ENCODE data around the gene MYO16.

Gene MYO16

GRCh38 chr13:108629181-108629752, at the start of gene MYO16:
TSS of gene MYO16 (plus strand) at chr13:108629611. CDS start at chr13:108629845, 234 bp downstream.
- DNase-seq (ENCODE audit: low spot score): no peak

DNA sequence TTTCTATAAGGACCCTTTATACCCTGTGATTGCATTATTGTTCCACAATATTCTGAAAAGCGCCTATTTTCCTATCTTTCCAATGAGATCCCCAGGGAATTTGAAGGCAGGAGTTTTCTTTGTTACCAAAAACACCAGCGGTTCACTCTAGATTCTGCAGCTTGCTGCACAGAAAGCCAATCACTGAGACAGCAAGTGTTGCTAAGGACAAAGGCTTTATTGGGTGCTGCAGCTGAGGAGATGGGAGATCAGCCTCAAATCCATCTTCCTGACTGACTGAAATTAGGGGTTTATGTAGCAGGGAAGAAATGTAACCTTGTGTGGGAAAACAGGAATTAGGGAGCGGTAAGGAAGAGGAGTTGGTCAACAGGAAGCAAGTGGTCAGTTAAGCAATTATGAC, 42.6 kb upstream of the MYO16 start:
- DNase-seq (ENCODE audit: low spot score): no peak

DNA sequence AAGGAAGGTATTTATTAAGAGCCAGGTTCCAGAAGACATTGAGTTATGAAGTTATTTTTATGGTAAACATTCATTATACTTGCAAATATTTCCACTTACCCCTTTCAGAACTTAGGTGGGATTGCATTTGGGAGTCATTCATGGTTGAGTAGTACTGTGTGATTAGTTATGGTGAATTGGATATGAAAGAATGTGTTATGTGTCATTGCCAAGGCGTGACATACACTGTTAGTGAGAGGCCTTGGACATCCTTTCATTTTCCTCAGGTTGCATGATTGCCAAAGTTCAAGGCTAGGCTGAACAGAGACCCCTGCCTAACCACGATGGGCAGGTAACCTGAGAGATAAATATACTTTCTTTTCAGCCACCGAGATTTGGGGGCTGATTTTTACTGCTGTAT, 40.9 kb upstream of the MYO16 start:
- DNase-seq (ENCODE audit: low spot score): no peak

DNA sequence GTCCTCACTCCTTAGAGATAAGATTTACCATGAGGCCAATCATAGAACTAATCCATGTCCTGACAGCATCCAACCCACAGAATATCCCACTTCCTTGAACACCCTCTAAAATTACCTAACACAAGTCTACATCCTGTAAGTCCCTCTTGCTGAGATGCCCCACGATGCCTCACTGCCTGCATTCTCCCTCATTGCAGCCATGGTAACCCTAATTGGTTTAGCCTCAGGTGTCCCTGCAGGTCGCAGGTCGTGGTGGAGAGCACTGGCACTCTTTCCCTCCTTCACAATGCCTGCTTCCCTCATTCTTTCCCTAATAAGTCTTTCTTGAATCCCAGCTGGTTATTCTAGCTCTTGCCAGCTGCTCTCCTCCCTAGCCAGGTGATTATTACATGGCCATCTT, 35.3 kb upstream of the MYO16 start:
- DNase-seq (ENCODE audit: low spot score): no peak

- DNase-seq (ENCODE audit: low spot score): no peak
Observed at GRCh38 chr13:108595436-108596274, 33.8 kb upstream of the MYO16 start.

GRCh38 chr13:108597943-108598342, 31.5 kb upstream of the MYO16 start:
- DNase-seq (ENCODE audit: low spot score): peak; percentile 1

- DNase-seq (ENCODE audit: low spot score): no peak
Observed at GRCh38 chr13:108606424-108606823, 23.0 kb upstream of the MYO16 start.

DNA sequence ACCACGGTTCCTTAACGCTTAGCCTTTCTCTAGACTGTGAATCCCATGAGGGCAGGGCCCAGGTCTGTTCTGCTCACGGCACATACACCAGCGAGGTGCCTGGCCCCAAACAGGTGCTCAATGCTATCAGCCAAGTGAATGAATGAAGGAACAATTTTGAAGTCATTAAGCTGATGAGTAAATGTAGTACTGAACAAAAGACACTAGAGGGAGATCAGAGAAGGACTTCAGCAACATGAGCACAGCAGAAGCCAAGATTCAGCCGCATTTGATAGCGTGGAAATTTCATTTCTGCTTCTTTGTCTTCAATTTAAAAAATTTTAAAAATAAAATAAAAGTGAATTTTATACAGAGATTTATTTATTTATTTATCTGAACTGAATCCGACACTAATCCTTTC, 20.1 kb upstream of the MYO16 start:
- peak; percentile 25 for DNase-seq (ENCODE audit: low spot score)

GRCh38 chr13:108610507-108610906, 18.9 kb upstream of the MYO16 start:
- no peak for DNase-seq (ENCODE audit: low spot score)

DNA sequence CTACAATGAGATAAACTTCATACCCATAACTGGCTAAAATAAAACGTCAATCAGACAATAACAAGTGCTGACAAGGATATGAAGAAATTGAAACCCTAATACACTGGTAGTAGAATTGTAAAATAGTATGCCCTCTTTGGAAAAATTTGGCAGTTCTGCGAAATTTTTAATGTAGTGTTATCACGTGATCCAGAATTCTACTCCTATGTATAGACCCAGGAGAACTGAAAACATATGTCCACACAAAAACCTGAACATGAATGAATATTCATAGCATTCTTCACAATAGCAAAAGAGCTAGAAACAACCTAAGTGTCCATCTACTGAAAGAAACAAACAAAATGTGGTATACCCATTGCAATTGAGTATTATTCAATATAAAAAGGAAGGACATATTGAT, 14.2 kb upstream of the MYO16 start:
- no peak for DNase-seq (ENCODE audit: low spot score)

GRCh38 chr13:108618233-108618632, 11.2 kb upstream of the MYO16 start:
- no peak for DNase-seq (ENCODE audit: low spot score)

DNA sequence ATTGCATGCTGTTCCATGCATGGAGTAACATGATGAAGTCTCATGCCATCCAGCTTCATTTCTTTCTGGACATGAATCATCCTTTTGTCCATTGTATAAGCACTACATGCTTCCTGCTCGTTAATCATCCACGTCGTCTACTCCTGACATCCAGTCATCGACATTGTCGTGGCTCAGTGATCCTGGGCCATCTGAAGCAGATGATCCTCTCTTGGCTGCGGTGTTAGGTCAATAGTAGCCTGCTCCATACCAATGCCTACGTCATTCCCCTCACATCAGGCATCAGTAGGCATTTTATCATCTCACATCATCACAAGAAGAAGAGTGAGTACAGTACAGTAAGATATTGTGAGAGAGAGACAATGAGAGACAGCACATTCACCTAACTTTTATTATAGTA, 7.9 kb upstream of the MYO16 start:
- no peak for DNase-seq (ENCODE audit: low spot score)

DNA sequence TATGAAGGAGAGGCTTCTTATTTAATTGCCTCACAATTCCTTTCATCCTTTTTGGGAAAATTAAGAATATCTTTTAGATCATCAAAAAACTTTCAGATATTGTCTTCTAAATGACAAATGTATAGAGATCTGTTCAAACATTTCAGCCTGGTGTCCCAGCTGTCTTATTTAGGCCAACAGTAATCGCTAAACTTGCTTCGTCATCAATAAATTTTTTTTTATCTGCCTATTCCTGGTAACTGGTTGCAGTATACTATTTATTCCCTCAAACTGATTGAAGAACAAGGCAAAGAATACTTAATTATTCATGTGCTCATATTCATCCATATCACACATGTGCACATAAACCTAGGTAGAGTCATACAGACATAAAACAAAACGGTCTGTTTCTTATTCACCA, 5.3 kb upstream of the MYO16 start:
- DNase-seq (ENCODE audit: low spot score): no peak

- DNase-seq (ENCODE audit: low spot score): no peak
Observed at GRCh38 chr13:108624979-108625378, 4.4 kb upstream of the MYO16 start.

DNA sequence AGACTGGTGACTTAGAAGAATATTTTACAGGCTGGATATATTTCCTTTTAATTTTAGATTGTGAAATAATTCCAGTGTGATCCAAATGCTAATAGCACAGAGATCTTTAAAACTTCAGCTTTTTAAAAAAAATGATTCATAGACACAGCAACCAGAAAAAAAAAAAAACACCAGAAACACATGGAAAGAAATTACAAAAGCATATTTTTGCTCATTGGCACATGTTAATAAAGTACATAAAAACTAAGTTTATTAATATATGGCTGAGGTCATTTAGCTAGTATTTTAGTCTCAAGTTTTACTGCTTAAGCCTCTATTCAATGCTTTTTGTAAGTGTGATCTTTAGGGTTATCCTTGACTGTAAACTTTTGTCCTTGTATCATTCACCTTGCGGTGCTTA, 577 bp downstream of the MYO16 start:
- DNase-seq (ENCODE audit: low spot score): no peak

DNA sequence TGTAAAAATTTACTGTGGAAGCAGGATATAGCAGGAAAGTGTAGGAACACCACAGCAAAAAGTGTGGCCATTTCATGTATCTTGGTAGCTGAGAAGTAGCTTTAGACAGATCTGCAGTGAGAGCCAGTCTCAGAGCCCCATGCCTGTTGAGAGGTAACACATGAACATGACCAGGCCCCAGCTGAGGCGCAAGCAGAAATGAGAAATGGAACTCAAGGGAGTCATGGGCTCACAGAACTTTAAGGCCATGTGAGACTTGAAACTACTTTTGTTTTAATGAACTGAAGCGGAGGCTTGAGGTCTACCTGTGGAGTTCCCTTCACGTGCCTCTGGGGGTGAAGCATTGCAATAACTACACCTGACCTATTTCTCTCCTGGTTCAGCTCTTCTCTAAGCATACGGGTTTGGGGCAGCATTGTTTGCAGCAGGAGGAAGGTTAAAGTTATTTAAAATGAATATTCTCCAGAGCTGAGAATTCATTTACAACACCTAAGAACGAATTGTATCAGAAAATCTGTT, 3.3 kb downstream of the MYO16 start:
- DNase-seq (ENCODE audit: low spot score): no peak

- DNase-seq (ENCODE audit: low spot score): no peak
Observed at GRCh38 chr13:108638901-108639300, 9.5 kb downstream of the MYO16 start.

GRCh38 chr13:108643646-108644353, 14.4 kb downstream of the MYO16 start:
- no peak for DNase-seq (ENCODE audit: low spot score)

DNA sequence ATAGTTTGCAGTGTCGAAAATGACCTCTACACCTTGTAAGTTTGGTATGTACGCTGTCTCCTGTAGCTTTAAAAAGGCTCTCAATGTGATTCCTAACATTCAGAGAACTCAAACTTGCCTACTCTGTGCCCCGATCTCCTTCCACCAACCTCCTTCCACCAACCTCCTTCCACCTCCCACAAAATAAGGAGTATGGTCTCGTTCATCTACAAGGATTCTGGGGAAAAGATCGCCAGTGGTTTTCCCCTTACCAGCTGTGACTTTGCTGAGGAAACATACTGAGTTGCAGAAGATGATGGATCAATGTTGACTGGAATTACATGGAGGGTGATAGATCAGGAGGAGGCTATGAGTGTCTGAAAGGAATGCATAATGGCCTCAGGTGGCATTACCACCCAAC, 16.0 kb downstream of the MYO16 start:
- DNase-seq (ENCODE audit: low spot score): no peak

- no peak for DNase-seq (ENCODE audit: low spot score)
Observed at GRCh38 chr13:108650271-108650670, 20.9 kb downstream of the MYO16 start.

DNA sequence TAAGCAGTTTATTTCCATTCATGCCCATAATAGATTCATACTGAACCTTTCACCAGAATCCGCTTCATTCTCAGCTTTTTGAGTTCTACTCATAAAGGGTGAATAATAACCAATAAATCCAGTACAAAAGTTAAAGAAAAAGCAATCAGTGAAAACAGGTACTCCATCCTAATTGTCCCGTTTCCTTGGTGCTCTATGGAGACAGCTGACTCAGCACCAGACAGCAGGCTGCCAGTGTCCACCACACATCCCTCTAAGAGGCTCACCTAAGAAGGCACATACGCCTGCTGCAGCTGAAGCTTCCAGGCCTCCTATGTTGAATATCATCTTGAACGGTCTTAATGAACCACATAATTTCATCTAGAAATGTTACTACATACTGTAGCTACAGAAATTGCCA, 27.3 kb downstream of the MYO16 start:
- DNase-seq (ENCODE audit: low spot score): no peak

DNA sequence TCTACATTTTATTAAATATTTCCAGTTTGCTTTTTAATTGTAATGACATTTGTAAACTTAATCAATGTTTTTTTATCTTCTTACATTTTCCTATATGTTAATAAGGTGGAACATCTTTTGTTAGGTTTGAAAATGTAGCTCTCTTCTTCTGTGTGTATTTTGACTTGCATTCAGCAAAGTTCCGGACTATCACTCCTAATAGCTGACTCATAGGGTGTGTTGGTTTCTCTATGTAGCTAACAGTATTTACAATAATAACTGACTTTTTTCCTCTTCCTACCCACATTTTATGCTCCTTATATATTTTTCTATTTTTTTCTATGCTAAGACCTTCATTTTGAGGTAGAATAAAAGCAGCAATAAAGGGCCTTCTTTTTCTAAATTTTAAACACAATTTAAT, 28.1 kb downstream of the MYO16 start:
- DNase-seq (ENCODE audit: low spot score): no peak

- DNase-seq (ENCODE audit: low spot score): no peak
Observed at GRCh38 chr13:108662528-108662927, 33.1 kb downstream of the MYO16 start.
